Activated naive CD4-positive, alpha-beta T cell treated with anti-CD3 and anti-CD28 coated beads, Interleukin-2, amount 50 U/mL, for 16 hours (primary cell): ENCODE measurements around the gene TICAM2.

Experiments used
- DNase-seq: peaks from one replicate; pipeline ENCODE4 v3.0.0-alpha.2; 2020

Gene TICAM2

GRCh38 chr5:115561176-115561575 lies 41.1 kb downstream of the TICAM2 start:
- no peak for DNase-seq

- DNase-seq: no peak
Observed at GRCh38 chr5:115559524-115559923, 42.8 kb downstream of the TICAM2 start.

- no peak for DNase-seq
Observed at GRCh38 chr5:115558388-115558956, 43.8 kb downstream of the TICAM2 start.

- no peak for DNase-seq
Observed at GRCh38 chr5:115557667-115558387, 44.5 kb downstream of the TICAM2 start.

GRCh38 chr5:115556276-115556675 lies 46.0 kb downstream of the TICAM2 start:
- no peak for DNase-seq

GRCh38 chr5:115555084-115555633 lies 47.1 kb downstream of the TICAM2 start:
- DNase-seq: no peak

GRCh38 chr5:115553082-115553481 lies 49.2 kb downstream of the TICAM2 start:
- DNase-seq: no peak

GRCh38 chr5:115551415-115551814 lies 50.9 kb downstream of the TICAM2 start:
- no peak for DNase-seq

GRCh38 chr5:115549154-115549553 lies 53.1 kb downstream of the TICAM2 start:
- no peak for DNase-seq

GRCh38 chr5:115548683-115549082 lies 53.6 kb downstream of the TICAM2 start:
- DNase-seq: no peak

- DNase-seq: no peak
Observed at GRCh38 chr5:115545351-115545882, 56.9 kb downstream of the TICAM2 start.

- DNase-seq: peak; percentile 99
Observed at GRCh38 chr5:115544436-115545350, 57.6 kb downstream of the TICAM2 start, which contains the start of gene FEM1C. Gene FEM1C (minus strand): TSS chr5:115544775. CDS start chr5:115543493, 1,282 bp downstream.

GRCh38 chr5:115544043-115544435 lies 58.2 kb downstream of the TICAM2 start:
- peak; percentile 60 for DNase-seq

- DNase-seq: peak; percentile 55
Observed at GRCh38 chr5:115543365-115544042, 58.8 kb downstream of the TICAM2 start.

GRCh38 chr5:115542651-115543364 lies 59.5 kb downstream of the TICAM2 start:
- DNase-seq: no peak

- no peak for DNase-seq
Observed at GRCh38 chr5:115542086-115542485, 60.2 kb downstream of the TICAM2 start.

- DNase-seq: no peak
Observed at GRCh38 chr5:115541611-115542010, 60.7 kb downstream of the TICAM2 start.

- DNase-seq: no peak
Observed at GRCh38 chr5:115535479-115536035, 66.7 kb downstream of the TICAM2 start.

- DNase-seq: no peak
Observed at GRCh38 chr5:115532517-115532916, 69.8 kb downstream of the TICAM2 start.

- no peak for DNase-seq
Observed at GRCh38 chr5:115531787-115532367, 70.4 kb downstream of the TICAM2 start.

- no peak for DNase-seq
Observed at GRCh38 chr5:115531380-115531779, 70.9 kb downstream of the TICAM2 start.
